ENCODE data around the gene PANK4.
A peak's percentile ranks its signal among the peaks of the same experiment; 100 is the strongest.

Gene PANK4

GRCh38 chr1:2474933-2475371 lies 51.4 kb downstream of the PANK4 start:
- TF ChIP-seq CTCF (IDR thresholded peaks at IDR 0.05): no peak

GRCh38 chr1:2474104-2474844 lies 52.1 kb downstream of the PANK4 start:
- Histone ChIP-seq H3K4me1 (peaks cover 21% of the 10 kb centered on the region), H3K9ac (no peak overlapping the region), H3K27ac (peak overlapping the region; percentile 95), H3K36me3 (ENCODE audit: control insufficient read depth, insufficient read depth, low read length) (no peaks in the 10 kb centered on the region), H3K79me2 (no peaks in the 10 kb centered on the region), H3K9me3 (ENCODE audit: control insufficient read depth, low read length) (no peaks in the 10 kb centered on the region), H3K4me3 (ENCODE audit: low read depth, low read length) (no peak overlapping the region), H2AFZ (no peak overlapping the region), H3K27me3 (ENCODE audit: control insufficient read depth, insufficient read depth, low read length) (peaks cover under 1% of the 10 kb centered on the region), H3K4me2 (ENCODE audit: low read length) (no peak overlapping the region)
- no peak for TF ChIP-seq CTCF (IDR thresholded peaks at IDR 0.05)

More at GRCh38 chr1:2474933-2475371, 51.4 kb downstream of the PANK4 start:
- Histone ChIP-seq H3K4me3 (ENCODE audit: low read depth, low read length) (no peak overlapping the region), H3K9ac (no peak overlapping the region), H3K27ac (peak overlapping the region; percentile 95), H3K36me3 (ENCODE audit: control insufficient read depth, insufficient read depth, low read length) (no peaks in the 10 kb centered on the region), H2AFZ (peak overlapping the region; percentile 22), H3K4me1 (peaks cover 25% of the 10 kb centered on the region), H3K9me3 (ENCODE audit: control insufficient read depth, low read length) (no peaks in the 10 kb centered on the region), H3K79me2 (no peaks in the 10 kb centered on the region), H3K27me3 (ENCODE audit: control insufficient read depth, insufficient read depth, low read length) (no peaks in the 10 kb centered on the region), H3K4me2 (ENCODE audit: low read length) (no peak overlapping the region)

GRCh38 chr1:2473198-2473597 lies 53.2 kb downstream of the PANK4 start:
- Histone ChIP-seq H2AFZ (no peak overlapping the region), H3K9ac (no peak overlapping the region), H3K4me3 (ENCODE audit: low read depth, low read length) (no peak overlapping the region), H3K36me3 (ENCODE audit: control insufficient read depth, insufficient read depth, low read length) (no peaks in the 10 kb centered on the region), H3K9me3 (ENCODE audit: control insufficient read depth, low read length) (no peaks in the 10 kb centered on the region), H3K4me2 (ENCODE audit: low read length) (no peak overlapping the region), H3K79me2 (no peaks in the 10 kb centered on the region), H3K27ac (peak overlapping the region; percentile 95), H3K4me1 (peaks cover 21% of the 10 kb centered on the region), H3K27me3 (ENCODE audit: control insufficient read depth, insufficient read depth, low read length) (peaks cover 3% of the 10 kb centered on the region)
- TF ChIP-seq CTCF (IDR thresholded peaks at IDR 0.05): no peak

GRCh38 chr1:2472561-2473177 lies 53.7 kb downstream of the PANK4 start:
- H3K79me2 ChIP-seq: no peaks in the 10 kb centered on the region
- H3K27ac ChIP-seq: no peak overlapping the region
- H3K27me3 ChIP-seq (ENCODE audit: control insufficient read depth, insufficient read depth, low read length): peaks cover 3% of the 10 kb centered on the region
- no peak overlapping the region for H2AFZ ChIP-seq
- no peaks in the 10 kb centered on the region for H3K9me3 ChIP-seq (ENCODE audit: control insufficient read depth, low read length)
- TF ChIP-seq CTCF (IDR thresholded peaks at IDR 0.05): no peak
- H3K4me1 ChIP-seq: peaks cover 21% of the 10 kb centered on the region
- H3K4me3 ChIP-seq (ENCODE audit: low read depth, low read length): no peak overlapping the region
- no peaks in the 10 kb centered on the region for H3K36me3 ChIP-seq (ENCODE audit: control insufficient read depth, insufficient read depth, low read length)
- H3K9ac ChIP-seq: no peak overlapping the region
- H3K4me2 ChIP-seq (ENCODE audit: low read length): no peak overlapping the region
